GM18870 (cell line): Measurements from ENCODE around the gene MESP2.

Experiments
- ATAC-seq: cut with Tn5 transposase; IDR thresholded peaks from one replicate; pipeline ENCODE4 v1.9.1; 2021; ENCODE audit warnings: moderate library complexity; ENCODE audit not compliant: unreplicated experiment

The MESP2 gene

GRCh38 chr15:89754361-89755154, 21.6 kb upstream of the MESP2 start:
- no peak for ATAC-seq

DNA sequence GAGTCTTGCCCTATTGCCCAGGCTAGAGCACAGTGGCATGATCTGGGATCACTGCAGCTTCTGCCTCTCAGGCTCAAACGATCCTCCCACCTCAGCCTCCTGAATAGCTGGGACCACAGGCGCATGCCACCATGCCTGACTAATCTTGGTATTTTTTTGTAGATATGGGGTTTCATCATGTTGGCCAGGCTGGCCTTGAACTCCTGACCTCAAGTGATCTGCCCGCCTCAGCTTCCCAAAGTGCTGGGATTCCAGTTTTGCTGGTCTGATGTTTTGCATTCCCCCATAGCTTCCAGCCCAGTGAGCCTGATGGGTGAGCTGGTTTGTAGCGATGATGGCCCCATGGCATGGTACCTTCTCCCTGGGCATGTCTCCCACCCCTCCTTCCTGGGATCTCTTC, 20.4 kb upstream of the MESP2 start:
- ATAC-seq, result no peak

- ATAC-seq, result no peak
These were observed 19.2 kb upstream of the MESP2 start for GRCh38 chr15:89756897-89757296.

DNA sequence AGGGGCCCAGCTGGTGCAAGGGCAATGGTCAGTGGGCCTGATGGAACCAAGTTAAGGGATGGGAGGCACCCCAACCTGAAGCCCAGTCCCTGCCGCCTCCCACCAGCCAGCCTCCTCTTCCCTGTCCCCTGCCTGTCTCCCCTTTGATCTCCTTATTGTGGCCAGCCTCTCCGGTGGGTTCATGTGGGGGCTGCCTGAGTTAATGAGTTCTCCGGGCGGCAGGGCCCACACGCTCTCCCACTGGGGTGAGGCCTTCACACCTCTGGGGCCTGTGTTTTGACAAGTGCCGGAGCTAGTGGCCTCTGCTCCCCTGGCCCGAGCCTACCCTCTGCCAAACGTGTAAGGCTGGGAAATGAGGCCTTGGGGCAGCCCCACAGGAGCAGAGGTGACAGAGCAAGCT, 17.8 kb upstream of the MESP2 start:
- ATAC-seq, result no peak

GRCh38 chr15:89758981-89759380, 17.2 kb upstream of the MESP2 start:
- no peak for ATAC-seq

DNA sequence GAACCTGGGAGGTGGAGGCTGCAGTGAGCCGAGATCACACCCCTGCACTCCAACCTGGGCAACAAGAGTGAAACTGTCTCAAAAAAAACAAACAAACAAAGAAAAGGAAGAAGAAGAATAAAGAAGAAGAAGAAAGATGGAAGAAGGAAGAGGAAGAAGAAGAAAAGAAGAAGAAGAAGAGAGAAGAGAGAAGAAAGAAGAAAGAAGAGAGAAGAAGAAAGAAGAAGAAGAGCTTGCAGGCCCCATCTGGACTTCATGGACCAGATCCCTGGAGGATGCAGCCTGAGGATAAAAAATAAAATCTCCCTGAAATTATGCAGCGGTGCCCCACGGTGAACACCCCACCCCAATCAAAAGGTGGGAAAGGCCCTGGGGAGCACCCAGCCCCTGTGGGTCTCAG, 16.3 kb upstream of the MESP2 start:
- no peak for ATAC-seq

DNA sequence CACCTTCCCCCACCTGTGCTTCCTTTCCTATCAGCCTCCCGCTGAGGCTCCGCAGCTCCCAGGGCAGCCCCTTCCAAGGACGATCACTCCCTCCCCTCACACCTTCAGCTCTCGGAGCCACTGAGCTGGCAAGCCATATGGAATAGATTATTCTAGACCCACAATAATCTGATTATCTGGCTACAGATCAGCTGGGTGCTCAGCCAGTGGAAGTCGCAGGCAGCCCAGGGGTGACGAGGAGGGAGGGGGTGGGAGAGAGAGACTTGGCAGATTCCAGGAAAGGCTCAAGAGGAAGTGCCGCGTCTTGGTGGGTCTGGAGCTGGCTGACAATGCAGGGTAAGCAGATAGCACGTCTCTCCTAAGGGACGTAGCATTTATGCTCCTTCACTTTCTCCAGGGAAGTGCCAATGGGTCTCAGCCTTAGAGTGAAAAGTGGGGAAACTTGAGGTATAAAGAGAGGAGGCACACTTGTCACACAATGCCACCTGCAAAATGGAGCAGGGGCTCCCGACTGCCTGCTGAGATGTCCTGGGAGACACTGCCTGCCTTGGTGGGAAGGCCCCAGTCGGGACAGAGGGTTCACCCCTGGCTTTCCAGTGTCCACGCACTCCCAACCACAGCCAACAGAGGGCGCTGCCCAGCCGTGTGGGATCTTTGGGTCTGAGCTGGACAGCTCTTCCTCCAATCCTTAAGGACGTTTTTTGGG, 15.7 kb upstream of the MESP2 start:
- no peak for ATAC-seq

DNA sequence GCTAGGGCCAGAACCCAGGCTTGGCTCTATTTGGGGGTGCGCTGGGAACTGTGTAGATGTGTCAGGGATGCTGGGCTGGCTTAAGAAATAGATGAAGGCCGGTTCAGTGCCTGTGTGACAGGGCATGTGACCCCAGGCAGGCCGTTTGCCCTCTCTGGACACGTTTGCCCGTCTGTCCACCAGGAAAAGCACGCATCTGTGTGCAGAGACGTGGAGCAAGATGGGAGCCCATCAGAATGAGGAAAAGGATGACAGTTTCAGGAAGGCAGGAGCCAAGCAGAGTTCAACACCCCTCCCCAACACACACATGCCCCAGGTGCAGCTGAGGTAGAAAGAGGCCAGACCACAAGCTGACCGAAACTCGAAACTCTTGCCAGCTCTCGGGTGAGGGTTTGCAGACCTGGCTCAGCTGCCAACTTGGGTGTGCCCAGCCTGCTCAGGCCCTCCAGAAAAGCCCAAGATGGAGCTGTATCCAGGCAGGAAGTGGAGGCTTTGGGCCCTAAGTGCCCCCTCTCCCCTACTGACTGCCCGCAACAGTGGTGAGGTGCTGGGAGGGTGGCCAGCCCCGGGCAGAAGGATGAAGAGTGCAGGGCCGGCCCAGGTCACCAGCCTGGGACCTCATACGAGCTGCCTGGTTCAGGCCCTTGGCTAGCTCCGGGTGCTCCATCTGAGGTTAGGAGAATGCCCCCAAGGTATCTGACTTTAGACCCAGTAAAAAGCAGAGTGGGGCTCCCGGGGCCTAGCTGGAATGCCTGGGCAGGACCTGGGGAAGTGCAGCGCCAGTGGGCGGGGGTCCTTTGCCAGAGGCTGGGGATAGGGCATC, 14.9 kb upstream of the MESP2 start:
- no peak for ATAC-seq

- no peak for ATAC-seq
These were observed 14.2 kb upstream of the MESP2 start for GRCh38 chr15:89761929-89762328.

DNA sequence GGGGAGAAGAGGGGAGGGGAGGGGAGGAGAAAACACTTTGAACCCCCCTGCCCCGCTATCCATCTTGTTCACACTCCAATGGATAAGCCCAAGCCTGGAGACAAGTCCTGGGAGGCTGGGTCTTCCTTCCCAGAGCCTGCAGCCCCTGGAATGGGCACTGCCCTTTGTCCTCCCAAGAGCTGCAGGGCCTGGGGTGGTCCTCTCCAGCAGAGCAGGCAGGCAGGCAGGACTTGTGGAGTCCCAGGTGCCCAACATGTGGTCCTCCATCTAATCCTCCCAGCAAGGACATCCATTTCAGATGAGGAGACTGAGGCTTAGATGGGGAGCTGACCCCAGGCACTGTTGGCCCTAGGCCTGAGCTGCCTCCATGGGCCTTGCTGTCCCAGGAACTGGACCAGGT, 10.4 kb upstream of the MESP2 start:
- no peak for ATAC-seq

DNA sequence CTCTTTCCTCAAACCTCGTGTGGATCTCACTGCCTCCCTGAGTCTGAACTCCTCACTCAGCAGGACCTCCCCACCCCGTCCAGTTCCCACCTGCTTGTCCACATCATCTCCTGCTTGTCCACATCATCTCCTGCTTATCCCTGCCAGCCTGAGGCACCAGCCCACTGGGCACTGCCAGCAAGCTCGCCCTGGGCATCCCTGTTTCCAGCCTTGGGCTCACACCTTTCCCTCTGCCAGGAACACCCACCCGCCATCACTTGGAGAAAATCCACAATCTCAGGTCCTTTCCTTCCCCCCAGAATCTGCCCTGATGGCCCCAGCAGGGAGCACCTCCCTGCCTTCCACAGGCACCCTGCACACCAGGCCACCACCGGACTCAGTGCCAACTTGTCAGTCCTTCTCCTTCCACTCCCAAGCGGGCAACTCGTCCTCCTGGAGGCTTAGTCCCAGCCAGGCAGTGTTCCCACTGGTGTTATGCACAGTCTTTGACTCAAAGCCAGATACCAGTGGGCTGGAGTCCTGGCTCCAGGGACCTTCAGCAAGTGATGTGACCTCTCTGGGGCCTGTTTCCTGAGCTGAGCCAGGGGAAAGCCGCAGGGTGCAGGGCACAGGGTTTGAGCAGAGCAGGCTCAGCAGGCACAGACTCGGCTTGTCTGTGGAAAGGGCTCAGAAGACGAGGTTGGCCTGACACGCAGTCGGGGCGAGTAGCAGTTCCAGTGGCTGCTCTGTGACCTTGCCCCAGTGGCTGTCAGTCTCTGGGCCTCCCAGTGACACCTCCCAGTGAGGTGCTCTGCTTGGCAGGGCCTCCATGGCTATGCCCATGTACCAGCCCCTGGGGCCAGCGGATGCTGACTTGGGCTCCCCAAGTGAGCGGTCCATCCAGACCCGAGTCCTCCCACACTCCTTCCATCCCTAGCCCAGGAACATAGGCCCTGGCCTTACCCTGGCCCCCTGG, 9.5 kb upstream of the MESP2 start:
- no peak for ATAC-seq

DNA sequence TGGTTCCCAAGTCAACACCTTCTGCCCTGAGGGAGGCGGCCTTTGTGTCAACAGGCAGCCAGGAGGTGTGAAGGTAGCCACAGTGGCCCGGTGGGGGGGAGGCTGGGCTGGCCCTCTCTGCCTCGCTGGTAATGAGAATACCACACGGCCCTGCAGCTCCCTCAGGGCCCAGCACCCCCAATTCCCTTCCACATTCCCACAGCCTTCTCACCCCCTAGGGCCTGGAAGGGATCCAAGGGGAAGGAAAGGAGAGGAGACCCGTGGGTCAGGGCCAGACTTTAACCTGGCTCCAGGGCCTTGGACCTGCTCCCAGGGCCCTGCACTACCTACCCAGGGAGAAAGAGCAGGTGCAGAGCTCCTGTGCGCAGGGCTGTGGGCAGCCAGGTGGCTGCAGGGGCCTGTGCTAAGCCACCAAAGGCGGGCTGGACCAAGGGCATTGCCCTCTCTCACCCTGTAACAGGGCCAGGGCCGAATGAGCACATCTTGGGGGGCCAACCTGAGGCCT, 8.7 kb upstream of the MESP2 start:
- no peak for ATAC-seq

DNA sequence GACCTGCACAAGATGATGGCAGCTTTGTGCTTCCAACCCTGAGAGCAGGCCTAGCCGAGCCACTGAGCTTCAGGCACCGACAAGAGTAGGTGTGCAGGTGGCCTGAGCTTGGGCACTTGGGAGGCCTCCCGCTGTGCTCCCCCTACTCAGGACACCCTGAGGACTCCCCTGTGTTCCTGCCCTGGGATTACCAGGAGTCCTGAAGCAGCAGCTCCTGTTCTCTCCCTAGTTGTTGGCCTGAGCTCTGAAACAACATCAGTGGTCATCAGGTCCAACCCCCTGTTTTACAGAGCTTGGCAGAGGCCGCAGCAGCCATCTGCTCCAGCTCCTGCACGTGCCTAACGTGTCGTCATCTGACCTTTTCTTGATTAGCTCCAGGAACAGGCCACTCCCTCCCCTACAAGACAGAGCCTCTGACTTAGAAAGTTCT, 8.0 kb upstream of the MESP2 start:
- ATAC-seq, result no peak

GRCh38 chr15:89769366-89769765, 6.8 kb upstream of the MESP2 start:
- ATAC-seq, result no peak

DNA sequence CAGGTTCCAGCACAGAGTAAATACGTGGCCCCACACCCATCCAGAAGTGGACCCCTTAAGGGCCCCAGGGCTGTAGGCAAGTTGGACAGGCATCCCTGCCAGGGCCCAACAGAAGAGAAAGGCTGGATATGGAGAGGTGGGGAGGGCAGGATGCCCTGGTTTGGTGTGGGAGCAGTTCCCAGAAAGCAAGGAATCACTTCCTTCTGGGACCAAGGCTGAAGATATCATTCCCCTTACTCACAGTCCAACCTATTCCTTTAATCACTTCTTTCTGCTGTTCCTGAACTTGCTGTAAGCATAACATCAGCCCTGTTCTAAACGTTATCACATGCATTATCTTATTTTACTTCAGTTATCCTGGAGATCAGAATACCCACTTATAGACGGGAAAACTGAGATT, 6.1 kb upstream of the MESP2 start:
- no peak for ATAC-seq

GRCh38 chr15:89772932-89773583, 3.1 kb upstream of the MESP2 start:
- no peak for ATAC-seq

DNA sequence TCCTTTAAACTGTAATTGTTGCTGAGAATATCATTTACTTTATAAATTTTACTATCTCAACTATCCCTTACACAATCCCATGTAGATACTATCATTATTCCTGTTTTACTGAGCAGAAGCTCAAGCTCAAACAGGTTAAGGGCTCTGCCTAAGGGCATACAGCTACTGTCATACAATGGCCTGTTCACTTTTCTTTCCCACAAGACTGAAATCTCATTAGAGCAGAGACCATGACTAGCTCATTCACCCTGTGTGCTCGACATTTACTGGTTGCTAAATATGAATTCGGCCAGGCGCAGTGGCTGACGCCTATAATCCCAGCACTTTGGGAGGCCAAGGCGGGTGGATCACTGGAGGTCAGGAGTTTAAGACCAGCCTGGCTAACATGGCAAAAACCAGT, 1.6 kb upstream of the MESP2 start:
- no peak for ATAC-seq

GRCh38 chr15:89775815-89776214, 317 bp upstream of the MESP2 start:
- no peak for ATAC-seq

GRCh38 chr15:89777073-89777751, 1.1 kb downstream of the MESP2 start:
- no peak for ATAC-seq
